ENCODE results near the gene FOXO3. TPM values are rescaled to one million over a fixed set of nuclear protein-coding genes. Genes with fewer than 3 reads are reported as not detected.
"Not testable (repeated sequence)": the region's sequence is repeated elsewhere in the genome, so short reads cannot be mapped to it uniquely, and the experiment has no call there.

FOXO3 gene
- total RNA-seq, 6 experiments from 2014 or later = 18.1 to 45.2 (median 23.8) TPM

DNA sequence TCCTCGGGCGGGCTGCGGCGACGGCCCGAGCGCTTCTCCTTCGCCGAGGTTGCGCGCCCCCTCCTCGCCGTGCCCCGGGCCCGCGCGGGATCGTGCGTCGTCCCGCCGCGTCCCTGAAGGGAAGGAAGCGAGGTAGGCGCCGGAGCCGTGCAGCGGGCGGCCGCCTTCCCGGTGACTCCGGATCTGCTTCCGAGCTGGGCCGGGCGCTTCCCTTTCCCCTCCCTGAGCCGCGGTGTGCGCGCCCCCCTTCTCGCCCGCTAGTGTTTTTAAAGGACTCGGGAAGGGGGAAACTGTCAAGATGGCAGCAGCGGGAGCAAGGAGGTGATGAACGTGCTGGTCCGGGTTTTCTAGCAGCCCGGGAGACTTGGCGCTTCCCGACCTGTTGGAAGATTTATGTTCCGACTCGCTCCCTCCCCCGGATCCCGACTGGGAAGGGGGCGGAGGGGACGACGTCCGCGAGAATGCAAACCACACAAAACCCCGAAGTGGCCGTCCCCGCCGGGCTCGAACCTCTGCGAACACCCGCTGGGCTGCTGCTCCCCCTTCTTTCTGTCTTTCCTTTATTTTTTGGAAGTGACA, 744 bp upstream of the FOXO3 start:
- Histone ChIP-seq H3K9me3 (no peaks in the 10 kb centered on the region), H3K36me3 (peaks cover 0 to 2% (median 0%) of the 10 kb centered on the region in 4 donors), H3K27me3 (no peaks in the 10 kb centered on the region), H3K4me3 (peak overlapping the region; percentile 90 to 93 (median 92)), H3K27ac (peak overlapping the region; percentile 91 to 99 (median 98)), H3K4me1 (peaks cover 0 to 51% (median 18%) of the 10 kb centered on the region in 4 donors)
- WGBS (ENCODE audit: insufficient coverage, low coverage, low lambda C conversion rate, missing lambda C conversion rate) = under 1% methylated on average over 27 of the region's 64 CpGs
- TF ChIP-seq, protein P1, sequence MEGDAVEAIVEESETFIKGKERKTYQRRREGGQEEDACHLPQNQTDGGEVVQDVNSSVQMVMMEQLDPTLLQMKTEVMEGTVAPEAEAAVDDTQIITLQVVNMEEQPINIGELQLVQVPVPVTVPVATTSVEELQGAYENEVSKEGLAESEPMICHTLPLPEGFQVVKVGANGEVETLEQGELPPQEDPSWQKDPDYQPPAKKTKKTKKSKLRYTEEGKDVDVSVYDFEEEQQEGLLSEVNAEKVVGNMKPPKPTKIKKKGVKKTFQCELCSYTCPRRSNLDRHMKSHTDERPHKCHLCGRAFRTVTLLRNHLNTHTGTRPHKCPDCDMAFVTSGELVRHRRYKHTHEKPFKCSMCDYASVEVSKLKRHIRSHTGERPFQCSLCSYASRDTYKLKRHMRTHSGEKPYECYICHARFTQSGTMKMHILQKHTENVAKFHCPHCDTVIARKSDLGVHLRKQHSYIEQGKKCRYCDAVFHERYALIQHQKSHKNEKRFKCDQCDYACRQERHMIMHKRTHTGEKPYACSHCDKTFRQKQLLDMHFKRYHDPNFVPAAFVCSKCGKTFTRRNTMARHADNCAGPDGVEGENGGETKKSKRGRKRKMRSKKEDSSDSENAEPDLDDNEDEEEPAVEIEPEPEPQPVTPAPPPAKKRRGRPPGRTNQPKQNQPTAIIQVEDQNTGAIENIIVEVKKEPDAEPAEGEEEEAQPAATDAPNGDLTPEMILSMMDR (IDR thresholded peaks at IDR 0.05) = no peak
- no peak for TF ChIP-seq POLR2A (IDR thresholded peaks at IDR 0.05)
- peak in 3 of 4 donors; percentile 0 to 2 (median 1) for ATAC-seq
- intact Hi-C loops (cut with DNase I) = loop anchor here in 1 of 2 donors (10.0 kb wide), 2 partner anchors 95 to 205 kb away; no protein-coding TSS in a partner anchor
- DNase-seq = peak in 1 of 3 donors; percentile 67

GRCh38 chr6:108561309-108561647, 561 bp downstream of the FOXO3 start:
- H3K9me3 ChIP-seq, ATAC-seq, H3K36me3 ChIP-seq, H3K27me3 ChIP-seq: not testable (repeated sequence)
- H3K4me3 ChIP-seq = peak overlapping the region; percentile 90 to 93 (median 92)
- intact Hi-C loops (cut with DNase I) = loop anchor here in 1 of 2 donors (10.0 kb wide), 1 partner anchor 94 kb away; no protein-coding TSS in a partner anchor
- H3K27ac ChIP-seq = peak overlapping the region; percentile 87 to 99 (median 98)
- no CpG with 5 or more reads among the region's 40 CpGs for whole genome bisulfite sequencing (ENCODE audit: insufficient coverage, low coverage, low lambda C conversion rate, missing lambda C conversion rate)
- DNase-seq = peak in 1 of 3 donors; percentile 31
- H3K4me1 ChIP-seq = peaks cover 0 to 51% (median 16%) of the 10 kb centered on the region in 4 donors

- peak overlapping the region; percentile 90 to 93 (median 92) for H3K4me3 ChIP-seq
- intact Hi-C loops (cut with DNase I) = loop anchor here in 1 of 2 donors (10.0 kb wide), 1 partner anchor 93 kb away; no protein-coding TSS in a partner anchor
- no peaks in the 10 kb centered on the region for H3K9me3 ChIP-seq
- peak in 1 of 4 donors; percentile 2 for ATAC-seq
- peak overlapping the region; percentile 87 to 99 (median 98) for H3K27ac ChIP-seq
- peaks cover 0 to 51% (median 19%) of the 10 kb centered on the region in 4 donors for H3K4me1 ChIP-seq
- DNase-seq = peak; percentile 51 to 69 (median 66)
- H3K36me3 ChIP-seq = peaks cover 0 to 8% (median 3%) of the 10 kb centered on the region in 4 donors
- WGBS (ENCODE audit: insufficient coverage, low coverage, low lambda C conversion rate, missing lambda C conversion rate) = 9% methylated on average over 26 of the region's 46 CpGs
- TF ChIP-seq POLR2A (IDR thresholded peaks at IDR 0.05) = no peak
- TF ChIP-seq, protein P1 (IDR thresholded peaks at IDR 0.05) = no peak
- H3K27me3 ChIP-seq = no peaks in the 10 kb centered on the region
Measured at GRCh38 chr6:108561742-108562502, 1.2 kb downstream of the FOXO3 start.

DNA sequence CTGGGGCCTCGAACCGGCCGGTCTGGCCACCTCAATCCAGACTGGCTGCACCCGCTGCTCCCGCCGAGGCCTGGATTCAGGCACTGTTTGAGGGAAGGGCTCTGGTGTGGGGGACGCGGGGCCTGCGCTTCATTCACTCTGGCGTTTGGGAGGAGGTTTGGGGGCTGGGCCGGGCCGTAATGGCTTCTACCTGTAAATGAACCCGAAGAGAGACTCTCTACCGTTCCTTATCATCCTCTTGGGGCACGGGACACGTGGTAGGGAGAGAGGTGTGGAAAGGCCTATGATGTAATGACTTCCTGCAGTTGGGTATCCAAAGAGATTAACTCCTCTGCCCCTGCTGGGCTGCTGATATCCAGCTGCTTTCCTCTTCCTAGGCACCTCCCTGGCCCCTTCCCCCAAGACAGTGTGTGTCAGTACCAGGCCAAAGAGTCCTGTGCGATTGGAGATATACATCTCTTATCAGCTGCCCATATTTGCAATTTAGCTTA, 1.8 kb downstream of the FOXO3 start:
- H3K27ac ChIP-seq = peak overlapping the region; percentile 87 to 99 (median 98)
- peak overlapping the region; percentile 90 to 93 (median 92) for H3K4me3 ChIP-seq
- TF ChIP-seq POLR2A (IDR thresholded peaks at IDR 0.05) = peak; percentile 68
- TF ChIP-seq, protein P1 (IDR thresholded peaks at IDR 0.05) = no peak
- intact Hi-C loops (cut with DNase I) = loop anchor here in 1 of 2 donors (10.0 kb wide), 1 partner anchor 92 kb away; no protein-coding TSS in a partner anchor
- WGBS (ENCODE audit: insufficient coverage, low coverage, low lambda C conversion rate, missing lambda C conversion rate) = 3% methylated on average over 13 of the region's 17 CpGs
- H3K9me3 ChIP-seq = no peaks in the 10 kb centered on the region
- H3K4me1 ChIP-seq = peaks cover 0 to 49% (median 18%) of the 10 kb centered on the region in 4 donors
- peaks cover 0 to 14% (median 5%) of the 10 kb centered on the region in 4 donors for H3K36me3 ChIP-seq
- no peaks in the 10 kb centered on the region for H3K27me3 ChIP-seq
- ATAC-seq = peak; percentile 4 to 24 (median 8)
- DNase-seq = peak; percentile 69 to 82 (median 81)

All from right lobe of liver (tissue), 6 donors.